ENCODE results near the gene L3MBTL4.

DNA sequence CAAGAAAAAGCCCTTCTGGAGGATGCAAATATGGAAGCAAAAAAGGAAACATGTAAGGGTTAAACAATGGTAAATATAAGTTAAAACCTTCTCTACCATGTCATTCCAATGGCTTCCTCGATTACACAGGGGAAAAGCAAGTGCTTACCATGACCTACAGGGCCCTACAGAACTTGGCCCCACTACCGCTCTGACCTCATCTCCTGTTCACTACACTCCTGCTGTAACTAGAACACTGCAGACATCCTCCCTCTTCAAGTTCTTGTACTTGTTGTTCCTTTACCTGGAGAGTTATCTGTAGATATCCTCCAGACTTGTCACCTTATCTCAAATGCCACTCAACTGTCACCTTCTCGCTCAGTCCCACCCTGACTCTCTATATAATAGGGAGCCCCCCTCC is 194.6 kb downstream of the L3MBTL4 start:
- TF ChIP-seq, protein P1, sequence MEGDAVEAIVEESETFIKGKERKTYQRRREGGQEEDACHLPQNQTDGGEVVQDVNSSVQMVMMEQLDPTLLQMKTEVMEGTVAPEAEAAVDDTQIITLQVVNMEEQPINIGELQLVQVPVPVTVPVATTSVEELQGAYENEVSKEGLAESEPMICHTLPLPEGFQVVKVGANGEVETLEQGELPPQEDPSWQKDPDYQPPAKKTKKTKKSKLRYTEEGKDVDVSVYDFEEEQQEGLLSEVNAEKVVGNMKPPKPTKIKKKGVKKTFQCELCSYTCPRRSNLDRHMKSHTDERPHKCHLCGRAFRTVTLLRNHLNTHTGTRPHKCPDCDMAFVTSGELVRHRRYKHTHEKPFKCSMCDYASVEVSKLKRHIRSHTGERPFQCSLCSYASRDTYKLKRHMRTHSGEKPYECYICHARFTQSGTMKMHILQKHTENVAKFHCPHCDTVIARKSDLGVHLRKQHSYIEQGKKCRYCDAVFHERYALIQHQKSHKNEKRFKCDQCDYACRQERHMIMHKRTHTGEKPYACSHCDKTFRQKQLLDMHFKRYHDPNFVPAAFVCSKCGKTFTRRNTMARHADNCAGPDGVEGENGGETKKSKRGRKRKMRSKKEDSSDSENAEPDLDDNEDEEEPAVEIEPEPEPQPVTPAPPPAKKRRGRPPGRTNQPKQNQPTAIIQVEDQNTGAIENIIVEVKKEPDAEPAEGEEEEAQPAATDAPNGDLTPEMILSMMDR (IDR thresholded peaks at IDR 0.05): no peak
- no peak for TF ChIP-seq POLR2A (IDR thresholded peaks at IDR 0.05)
